SKM-1 treated with dmso at 0.1 percent for 144 hours (cell line): ENCODE data around the gene SGK1.
A peak's percentile ranks its signal among the peaks of the same experiment; 100 is the strongest.
"Not testable (repeated sequence)": the region's sequence is repeated elsewhere in the genome, so short reads cannot be mapped to it uniquely, and the experiment has no call there.

Source experiments
- DNase-seq: peaks from one replicate; lab custom pipeline; 2025; ENCODE audit not compliant: unreplicated experiment; lab: John Stamatoyannopoulos, UW

SGK1 gene

GRCh38 chr6:134193536-134194498 is 124.1 kb downstream of the SGK1 start:
- DNase-seq = no peak

GRCh38 chr6:134192609-134193008 is 125.3 kb downstream of the SGK1 start:
- not testable (repeated sequence) for DNase-seq

GRCh38 chr6:134190883-134191282 is 127.0 kb downstream of the SGK1 start:
- DNase-seq = no peak

- no peak for DNase-seq
Measured at GRCh38 chr6:134187751-134188150, 130.2 kb downstream of the SGK1 start.

GRCh38 chr6:134187154-134187553 is 130.8 kb downstream of the SGK1 start:
- no peak for DNase-seq

GRCh38 chr6:134186355-134186754 is 131.6 kb downstream of the SGK1 start:
- no peak for DNase-seq

GRCh38 chr6:134185277-134185676 is 132.6 kb downstream of the SGK1 start:
- no peak for DNase-seq

- no peak for DNase-seq
Measured at GRCh38 chr6:134183844-134184243, 134.1 kb downstream of the SGK1 start.

- no peak for DNase-seq
Measured at GRCh38 chr6:134182528-134182927, 135.4 kb downstream of the SGK1 start.

GRCh38 chr6:134181726-134182125 is 136.2 kb downstream of the SGK1 start:
- not testable (repeated sequence) for DNase-seq

- not testable (repeated sequence) for DNase-seq
Measured at GRCh38 chr6:134181251-134181650, 136.7 kb downstream of the SGK1 start.

GRCh38 chr6:134180540-134180939 is 137.4 kb downstream of the SGK1 start:
- not testable (repeated sequence) for DNase-seq

GRCh38 chr6:134178161-134179044 is 139.5 kb downstream of the SGK1 start:
- DNase-seq = peak; percentile 85

- peak; percentile 51 for DNase-seq
Measured at GRCh38 chr6:134177753-134178160, 140.2 kb downstream of the SGK1 start.

- no peak for DNase-seq
Measured at GRCh38 chr6:134177236-134177635, 140.7 kb downstream of the SGK1 start.

- DNase-seq = no peak
Measured at GRCh38 chr6:134176264-134176975, 141.5 kb downstream of the SGK1 start.

GRCh38 chr6:134175532-134176263 is 142.2 kb downstream of the SGK1 start:
- peak; percentile 12 for DNase-seq

GRCh38 chr6:134174672-134175531 is 143.0 kb downstream of the SGK1 start:
- peak; percentile 82 for DNase-seq

- DNase-seq = peak; percentile 71
Measured at GRCh38 chr6:134173936-134174671, 143.8 kb downstream of the SGK1 start.
